ENCODE results near the gene DIP2C.
"Not testable (repeated sequence)": the region's sequence is repeated elsewhere in the genome, so short reads cannot be mapped to it uniquely, and the experiment has no call there.

DIP2C gene

GRCh38 chr10:722281-723060 lies 33.0 kb upstream of the DIP2C start:
- H3K36me3 ChIP-seq (ENCODE audit: insufficient read depth, low read length) = no peaks in the 10 kb centered on the region
- H3K4me2 ChIP-seq (ENCODE audit: low read length) = no peak overlapping the region
- H3K4me1 ChIP-seq (ENCODE audit: control insufficient read depth, insufficient read depth, low read length) = no peaks in the 10 kb centered on the region
- no peaks in the 10 kb centered on the region for H3K9me3 ChIP-seq (replicated peaks; ENCODE audit: low read length)
- H3K4me3 ChIP-seq (ENCODE audit: low read length) = no peak overlapping the region
- peaks cover 29% of the 10 kb centered on the region for H3K27me3 ChIP-seq (ENCODE audit: control insufficient read depth, insufficient read depth, low read length)
- no peak overlapping the region for H3K9ac ChIP-seq (ENCODE audit: low read depth, low read length)

GRCh38 chr10:718143-718700 lies 28.8 kb upstream of the DIP2C start:
- H3K9me3 ChIP-seq (replicated peaks; ENCODE audit: low read length) = peaks cover 6% of the 10 kb centered on the region
- H3K4me1 ChIP-seq (ENCODE audit: control insufficient read depth, insufficient read depth, low read length) = no peaks in the 10 kb centered on the region
- peaks cover 27% of the 10 kb centered on the region for H3K27me3 ChIP-seq (ENCODE audit: control insufficient read depth, insufficient read depth, low read length)
- no peak overlapping the region for H3K9ac ChIP-seq (ENCODE audit: low read depth, low read length)
- H3K4me2 ChIP-seq (ENCODE audit: low read length) = no peak overlapping the region
- no peak overlapping the region for H3K4me3 ChIP-seq (ENCODE audit: low read length)
- H3K36me3 ChIP-seq (ENCODE audit: insufficient read depth, low read length) = no peaks in the 10 kb centered on the region

GRCh38 chr10:717458-717857 lies 28.0 kb upstream of the DIP2C start:
- Histone ChIP-seq H3K4me3 (ENCODE audit: low read length) (no peak overlapping the region), H3K27me3 (ENCODE audit: control insufficient read depth, insufficient read depth, low read length) (peaks cover 33% of the 10 kb centered on the region), H3K9me3 (replicated peaks; ENCODE audit: low read length) (peaks cover 6% of the 10 kb centered on the region), H3K4me1 (ENCODE audit: control insufficient read depth, insufficient read depth, low read length) (no peaks in the 10 kb centered on the region), H3K4me2 (ENCODE audit: low read length) (no peak overlapping the region), H3K9ac (ENCODE audit: low read depth, low read length) (no peak overlapping the region), H3K36me3 (ENCODE audit: insufficient read depth, low read length) (no peaks in the 10 kb centered on the region)

- Histone ChIP-seq H3K4me2 (ENCODE audit: low read length) (no peak overlapping the region), H3K27me3 (ENCODE audit: control insufficient read depth, insufficient read depth, low read length) (peaks cover 33% of the 10 kb centered on the region), H3K36me3 (ENCODE audit: insufficient read depth, low read length) (no peaks in the 10 kb centered on the region), H3K4me1 (ENCODE audit: control insufficient read depth, insufficient read depth, low read length) (no peaks in the 10 kb centered on the region), H3K9me3 (replicated peaks; ENCODE audit: low read length) (peaks cover 6% of the 10 kb centered on the region), H3K4me3 (ENCODE audit: low read length) (no peak overlapping the region), H3K9ac (ENCODE audit: low read depth, low read length) (no peak overlapping the region)
Observed at GRCh38 chr10:716821-717220, 27.4 kb upstream of the DIP2C start.

GRCh38 chr10:714214-714613 lies 24.7 kb upstream of the DIP2C start:
- Histone ChIP-seq H3K27me3 (ENCODE audit: control insufficient read depth, insufficient read depth, low read length) (peaks cover 42% of the 10 kb centered on the region), H3K4me1 (ENCODE audit: control insufficient read depth, insufficient read depth, low read length) (no peaks in the 10 kb centered on the region), H3K36me3 (ENCODE audit: insufficient read depth, low read length) (no peaks in the 10 kb centered on the region), H3K4me2 (ENCODE audit: low read length) (no peak overlapping the region), H3K4me3 (ENCODE audit: low read length) (no peak overlapping the region), H3K9ac (ENCODE audit: low read depth, low read length) (no peak overlapping the region), H3K9me3 (replicated peaks; ENCODE audit: low read length) (peaks cover 6% of the 10 kb centered on the region)

GRCh38 chr10:712575-712974 lies 23.1 kb upstream of the DIP2C start:
- Histone ChIP-seq H3K9ac (ENCODE audit: low read depth, low read length) (no peak overlapping the region), H3K4me2 (ENCODE audit: low read length) (no peak overlapping the region), H3K36me3 (ENCODE audit: insufficient read depth, low read length) (no peaks in the 10 kb centered on the region), H3K9me3 (replicated peaks; ENCODE audit: low read length) (peaks cover 6% of the 10 kb centered on the region), H3K4me1 (ENCODE audit: control insufficient read depth, insufficient read depth, low read length) (no peaks in the 10 kb centered on the region), H3K27me3 (ENCODE audit: control insufficient read depth, insufficient read depth, low read length) (peaks cover 48% of the 10 kb centered on the region), H3K4me3 (ENCODE audit: low read length) (no peak overlapping the region)

GRCh38 chr10:712089-712488 lies 22.6 kb upstream of the DIP2C start:
- H3K27me3 ChIP-seq (ENCODE audit: control insufficient read depth, insufficient read depth, low read length) = peaks cover 50% of the 10 kb centered on the region
- H3K4me3 ChIP-seq (ENCODE audit: low read length) = no peak overlapping the region
- H3K9ac ChIP-seq (ENCODE audit: low read depth, low read length) = no peak overlapping the region
- H3K4me2 ChIP-seq (ENCODE audit: low read length) = no peak overlapping the region
- H3K4me1 ChIP-seq (ENCODE audit: control insufficient read depth, insufficient read depth, low read length) = no peaks in the 10 kb centered on the region
- peaks cover 6% of the 10 kb centered on the region for H3K9me3 ChIP-seq (replicated peaks; ENCODE audit: low read length)
- H3K36me3 ChIP-seq (ENCODE audit: insufficient read depth, low read length) = no peaks in the 10 kb centered on the region

GRCh38 chr10:707861-708260 lies 18.4 kb upstream of the DIP2C start:
- Histone ChIP-seq H3K4me3 (ENCODE audit: low read length) (no peak overlapping the region), H3K9ac (ENCODE audit: low read depth, low read length) (no peak overlapping the region), H3K27me3 (ENCODE audit: control insufficient read depth, insufficient read depth, low read length) (peaks cover 66% of the 10 kb centered on the region), H3K4me1 (ENCODE audit: control insufficient read depth, insufficient read depth, low read length) (no peaks in the 10 kb centered on the region), H3K9me3 (replicated peaks; ENCODE audit: low read length) (no peaks in the 10 kb centered on the region), H3K36me3 (ENCODE audit: insufficient read depth, low read length) (no peaks in the 10 kb centered on the region), H3K4me2 (ENCODE audit: low read length) (no peak overlapping the region)

GRCh38 chr10:707456-707855 lies 18.0 kb upstream of the DIP2C start:
- peaks cover 64% of the 10 kb centered on the region for H3K27me3 ChIP-seq (ENCODE audit: control insufficient read depth, insufficient read depth, low read length)
- no peak overlapping the region for H3K4me2 ChIP-seq (ENCODE audit: low read length)
- no peak overlapping the region for H3K9ac ChIP-seq (ENCODE audit: low read depth, low read length)
- H3K4me3 ChIP-seq (ENCODE audit: low read length) = no peak overlapping the region
- no peaks in the 10 kb centered on the region for H3K36me3 ChIP-seq (ENCODE audit: insufficient read depth, low read length)
- no peaks in the 10 kb centered on the region for H3K9me3 ChIP-seq (replicated peaks; ENCODE audit: low read length)
- no peaks in the 10 kb centered on the region for H3K4me1 ChIP-seq (ENCODE audit: control insufficient read depth, insufficient read depth, low read length)

- Histone ChIP-seq H3K9ac (ENCODE audit: low read depth, low read length) (no peak overlapping the region), H3K36me3 (ENCODE audit: insufficient read depth, low read length) (no peaks in the 10 kb centered on the region), H3K4me1 (ENCODE audit: control insufficient read depth, insufficient read depth, low read length) (no peaks in the 10 kb centered on the region), H3K27me3 (ENCODE audit: control insufficient read depth, insufficient read depth, low read length) (peaks cover 77% of the 10 kb centered on the region), H3K4me2 (ENCODE audit: low read length) (no peak overlapping the region), H3K9me3 (replicated peaks; ENCODE audit: low read length) (no peaks in the 10 kb centered on the region), H3K4me3 (ENCODE audit: low read length) (no peak overlapping the region)
Observed at GRCh38 chr10:703118-703517, 13.7 kb upstream of the DIP2C start.

GRCh38 chr10:700183-700582 lies 10.7 kb upstream of the DIP2C start:
- not testable (repeated sequence) for H3K9me3 ChIP-seq (replicated peaks; ENCODE audit: low read length); H3K36me3 ChIP-seq (ENCODE audit: insufficient read depth, low read length); H3K4me1 ChIP-seq (ENCODE audit: control insufficient read depth, insufficient read depth, low read length); H3K4me2 ChIP-seq (ENCODE audit: low read length); H3K4me3 ChIP-seq (ENCODE audit: low read length); H3K9ac ChIP-seq (ENCODE audit: low read depth, low read length)
- H3K27me3 ChIP-seq (ENCODE audit: control insufficient read depth, insufficient read depth, low read length) = peaks cover 64% of the 10 kb centered on the region
